Transverse colon (tissue), 3 donors: ENCODE measurements around the gene RSAD1.

ENCODE experiments used
- EP300 ChIP-seq: sonication (generic); formaldehyde crosslinking; IDR thresholded peaks from one replicate; pipeline ENCODE4 v1.6.1; 2017; ENCODE audit warnings: antibody characterized with exemption, low read depth
- POLR2AphosphoS5 ChIP-seq, 3 donors: sonication (generic); formaldehyde crosslinking; IDR thresholded peaks; one replicate each; pipeline ENCODE4 v1.6.1; 2016; ENCODE audit warnings: antibody characterized with exemption in 3 of 3

- no peak for TF ChIP-seq EP300
- no peak for TF ChIP-seq POLR2AphosphoS5 (IDR thresholded peaks at IDR 0.05)
Observed at GRCh38 chr17:50465635-50466034, 13.0 kb upstream of the RSAD1 start.
